ENCODE data around the gene KSR1. TPM values are rescaled to one million over a fixed set of nuclear protein-coding genes. Genes with fewer than 3 reads are reported as not detected.

The KSR1 gene
- total RNA-seq, 1 experiment from 2014 or later = 4.5 TPM

- Mint-ChIP-seq H3K27ac (ENCODE audit: unreplicated experiment) (no peak overlapping the region), H3K9me3 (ENCODE audit: low read depth, unreplicated experiment) (no peaks in the 10 kb centered on the region), H3K4me1 (ENCODE audit: low read depth, unreplicated experiment) (no peaks in the 10 kb centered on the region), H3K27me3 (ENCODE audit: unreplicated experiment) (no peaks in the 10 kb centered on the region), H3K4me3 (ENCODE audit: low read depth, unreplicated experiment) (no peak overlapping the region), H3K36me3 (ENCODE audit: insufficient read depth, unreplicated experiment) (no peaks in the 10 kb centered on the region)
- no TSS peak for BruUV-seq (replicated peaks)
- TF ChIP-seq CTCF (IDR thresholded peaks at IDR 0.05; ENCODE audit: unreplicated experiment) = no peak
- DNase-seq = no peak
- intact Hi-C loops (cut with micrococcal nuclease; ENCODE audit: unreplicated experiment) = no loop called here
- CTCF ChIA-PET = no interaction called here
Measured at GRCh38 chr17:27585792-27586191, 129.5 kb downstream of the KSR1 start.

DNA sequence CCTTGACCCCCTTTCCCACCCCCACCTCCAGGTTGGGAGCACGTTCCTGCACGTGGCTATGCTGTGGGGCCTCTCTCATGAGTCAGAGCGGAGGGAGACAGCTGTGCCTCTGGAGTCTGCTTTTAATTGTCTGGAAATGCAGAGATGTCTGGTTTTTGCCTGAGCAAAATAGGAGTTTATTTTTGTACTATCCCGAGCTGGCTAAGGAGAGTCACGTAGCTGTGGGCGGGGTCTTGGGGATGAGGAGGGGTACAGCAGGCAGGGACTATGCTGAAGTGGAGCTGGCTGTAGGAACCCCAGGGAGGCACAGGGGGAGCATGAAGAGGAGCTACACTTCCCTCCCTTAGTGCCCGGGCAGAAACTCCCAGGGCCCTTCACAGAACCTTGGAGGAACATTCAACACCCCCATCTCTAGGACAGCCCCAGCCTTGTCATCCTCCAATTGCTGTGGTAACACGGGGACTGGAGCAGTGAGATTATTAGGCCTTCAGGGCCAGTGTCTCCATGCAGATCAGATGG lies 130.0 kb downstream of the KSR1 start:
- DNase-seq = no peak
- no peaks in the 10 kb centered on the region for H3K27me3 Mint-ChIP-seq (ENCODE audit: unreplicated experiment)
- no TSS peak for BruUV-seq (replicated peaks)
- TF ChIP-seq CTCF (IDR thresholded peaks at IDR 0.05; ENCODE audit: unreplicated experiment) = no peak
- H3K4me3 Mint-ChIP-seq (ENCODE audit: low read depth, unreplicated experiment) = no peak overlapping the region
- H3K4me1 Mint-ChIP-seq (ENCODE audit: low read depth, unreplicated experiment) = no peaks in the 10 kb centered on the region
- intact Hi-C loops (cut with micrococcal nuclease; ENCODE audit: unreplicated experiment) = no loop called here
- no peaks in the 10 kb centered on the region for H3K9me3 Mint-ChIP-seq (ENCODE audit: low read depth, unreplicated experiment)
- no peaks in the 10 kb centered on the region for H3K36me3 Mint-ChIP-seq (ENCODE audit: insufficient read depth, unreplicated experiment)
- no peak overlapping the region for H3K27ac Mint-ChIP-seq (ENCODE audit: unreplicated experiment)
- CTCF ChIA-PET = no interaction called here

- no peaks in the 10 kb centered on the region for H3K4me1 Mint-ChIP-seq (ENCODE audit: low read depth, unreplicated experiment)
- H3K27ac Mint-ChIP-seq (ENCODE audit: unreplicated experiment) = no peak overlapping the region
- H3K36me3 Mint-ChIP-seq (ENCODE audit: insufficient read depth, unreplicated experiment) = no peaks in the 10 kb centered on the region
- CTCF ChIA-PET = no interaction called here
- no peak overlapping the region for H3K4me3 Mint-ChIP-seq (ENCODE audit: low read depth, unreplicated experiment)
- TF ChIP-seq CTCF (IDR thresholded peaks at IDR 0.05; ENCODE audit: unreplicated experiment) = no peak
- no peaks in the 10 kb centered on the region for H3K27me3 Mint-ChIP-seq (ENCODE audit: unreplicated experiment)
- BruUV-seq (replicated peaks) = no TSS peak
- H3K9me3 Mint-ChIP-seq (ENCODE audit: low read depth, unreplicated experiment) = no peaks in the 10 kb centered on the region
- intact Hi-C loops (cut with micrococcal nuclease; ENCODE audit: unreplicated experiment) = no loop called here
- DNase-seq = no peak
Measured at GRCh38 chr17:27588354-27588753, 132.1 kb downstream of the KSR1 start.

DNA sequence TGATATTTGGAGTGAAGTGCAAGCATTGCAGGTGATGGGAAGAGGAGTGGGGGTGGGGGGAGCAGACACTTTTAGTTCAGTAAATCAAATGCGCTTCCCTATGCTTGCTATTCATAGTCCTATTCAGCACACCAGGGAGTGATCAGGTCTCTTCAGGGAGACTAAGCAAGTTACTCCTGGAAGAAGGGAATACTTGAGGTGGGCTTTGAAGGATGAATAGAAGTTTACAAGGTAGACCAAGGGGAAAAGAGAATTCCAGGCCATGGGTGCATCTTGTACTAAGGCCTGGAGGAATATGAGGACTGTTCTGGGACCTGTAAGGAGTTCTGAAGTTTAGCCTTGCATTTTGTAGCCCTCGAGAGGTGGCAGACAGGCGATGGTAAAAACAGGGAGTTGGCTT lies 134.6 kb downstream of the KSR1 start:
- Mint-ChIP-seq H3K27ac (ENCODE audit: unreplicated experiment) (no peak overlapping the region), H3K4me3 (ENCODE audit: low read depth, unreplicated experiment) (no peak overlapping the region), H3K36me3 (ENCODE audit: insufficient read depth, unreplicated experiment) (no peaks in the 10 kb centered on the region), H3K9me3 (ENCODE audit: low read depth, unreplicated experiment) (no peaks in the 10 kb centered on the region), H3K27me3 (ENCODE audit: unreplicated experiment) (no peaks in the 10 kb centered on the region), H3K4me1 (ENCODE audit: low read depth, unreplicated experiment) (no peaks in the 10 kb centered on the region)
- no peak for TF ChIP-seq CTCF (IDR thresholded peaks at IDR 0.05; ENCODE audit: unreplicated experiment)
- DNase-seq = no peak
- CTCF ChIA-PET = no interaction called here
- no TSS peak for BruUV-seq (replicated peaks)
- intact Hi-C loops (cut with micrococcal nuclease; ENCODE audit: unreplicated experiment) = no loop called here
